HPDE6-E6E7 (cell line): Measurements from ENCODE around the gene GIGYF1.
"Not testable (repeated sequence)": the region's sequence is repeated elsewhere in the genome, so short reads cannot be mapped to it uniquely, and the experiment has no call there.

Experiments used
- DNase-seq: peaks from one replicate; pipeline ENCODE4 v3.0.0; 2011; ENCODE audit warnings: missing footprints; ENCODE audit errors: extremely low spot score

Gene GIGYF1, protein sequence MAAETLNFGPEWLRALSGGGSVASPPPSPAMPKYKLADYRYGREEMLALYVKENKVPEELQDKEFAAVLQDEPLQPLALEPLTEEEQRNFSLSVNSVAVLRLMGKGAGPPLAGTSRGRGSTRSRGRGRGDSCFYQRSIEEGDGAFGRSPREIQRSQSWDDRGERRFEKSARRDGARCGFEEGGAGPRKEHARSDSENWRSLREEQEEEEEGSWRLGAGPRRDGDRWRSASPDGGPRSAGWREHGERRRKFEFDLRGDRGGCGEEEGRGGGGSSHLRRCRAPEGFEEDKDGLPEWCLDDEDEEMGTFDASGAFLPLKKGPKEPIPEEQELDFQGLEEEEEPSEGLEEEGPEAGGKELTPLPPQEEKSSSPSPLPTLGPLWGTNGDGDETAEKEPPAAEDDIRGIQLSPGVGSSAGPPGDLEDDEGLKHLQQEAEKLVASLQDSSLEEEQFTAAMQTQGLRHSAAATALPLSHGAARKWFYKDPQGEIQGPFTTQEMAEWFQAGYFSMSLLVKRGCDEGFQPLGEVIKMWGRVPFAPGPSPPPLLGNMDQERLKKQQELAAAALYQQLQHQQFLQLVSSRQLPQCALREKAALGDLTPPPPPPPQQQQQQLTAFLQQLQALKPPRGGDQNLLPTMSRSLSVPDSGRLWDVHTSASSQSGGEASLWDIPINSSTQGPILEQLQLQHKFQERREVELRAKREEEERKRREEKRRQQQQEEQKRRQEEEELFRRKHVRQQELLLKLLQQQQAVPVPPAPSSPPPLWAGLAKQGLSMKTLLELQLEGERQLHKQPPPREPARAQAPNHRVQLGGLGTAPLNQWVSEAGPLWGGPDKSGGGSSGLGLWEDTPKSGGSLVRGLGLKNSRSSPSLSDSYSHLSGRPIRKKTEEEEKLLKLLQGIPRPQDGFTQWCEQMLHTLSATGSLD (N-terminal part only)

DNA sequence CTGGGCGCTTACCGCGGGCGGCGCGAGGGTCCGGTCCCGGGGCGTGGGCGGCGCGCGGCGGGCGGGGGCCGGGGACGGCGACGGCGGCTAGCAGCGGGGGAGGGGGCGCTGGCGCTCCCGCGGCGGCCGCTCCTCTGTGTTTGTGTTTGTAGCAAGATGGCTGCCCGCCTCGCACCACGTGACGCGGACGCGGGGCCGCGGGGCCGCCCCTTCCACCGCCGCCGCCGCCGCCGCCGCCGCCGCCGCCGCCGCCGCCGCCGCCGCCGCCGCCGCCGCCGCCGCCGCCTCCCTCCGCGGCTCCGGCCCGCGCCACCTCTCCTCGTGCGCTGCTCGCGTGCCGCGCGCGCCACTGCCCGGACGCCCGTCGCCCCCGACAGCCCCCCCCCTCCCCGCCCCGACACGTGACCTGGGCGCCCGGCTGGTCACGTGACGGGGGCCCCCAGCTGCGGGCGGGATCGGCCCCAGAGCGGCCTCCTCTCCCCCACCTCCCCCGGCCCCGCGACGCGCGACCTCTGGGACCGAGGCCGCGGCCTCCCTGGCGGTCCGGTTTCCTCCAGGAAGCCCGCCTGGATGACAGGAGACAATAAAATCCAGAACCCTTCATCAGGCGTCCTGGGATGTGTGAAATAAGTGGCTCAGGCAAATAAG lies at the start of gene GIGYF1:
GIGYF1 (minus strand) TSS at position 153 of the 648 bp plus-strand sequence. CDS start 6,012 bp downstream, outside the sequence.
- DNase-seq = no peak

DNA sequence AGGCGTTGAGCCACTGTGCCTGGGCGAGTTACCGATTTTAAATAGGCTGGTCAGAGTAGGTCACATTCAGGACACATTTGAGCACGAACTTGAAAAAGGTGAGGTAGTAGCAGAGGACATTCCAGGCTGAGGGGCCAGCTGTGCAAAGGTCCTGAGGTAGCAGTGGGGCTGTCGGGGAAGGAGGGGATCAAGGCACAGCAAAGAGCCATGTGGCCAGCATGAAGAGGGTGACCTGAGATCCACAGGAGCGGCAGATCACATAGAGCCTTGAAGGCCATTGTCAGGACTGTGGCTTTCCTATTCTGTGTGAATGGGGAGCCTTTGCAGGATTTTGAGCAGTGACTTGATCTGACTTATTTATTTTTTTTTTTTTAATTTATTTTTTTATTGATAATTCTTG lies 45.9 kb upstream of the GIGYF1 start:
- no peak for DNase-seq

DNA sequence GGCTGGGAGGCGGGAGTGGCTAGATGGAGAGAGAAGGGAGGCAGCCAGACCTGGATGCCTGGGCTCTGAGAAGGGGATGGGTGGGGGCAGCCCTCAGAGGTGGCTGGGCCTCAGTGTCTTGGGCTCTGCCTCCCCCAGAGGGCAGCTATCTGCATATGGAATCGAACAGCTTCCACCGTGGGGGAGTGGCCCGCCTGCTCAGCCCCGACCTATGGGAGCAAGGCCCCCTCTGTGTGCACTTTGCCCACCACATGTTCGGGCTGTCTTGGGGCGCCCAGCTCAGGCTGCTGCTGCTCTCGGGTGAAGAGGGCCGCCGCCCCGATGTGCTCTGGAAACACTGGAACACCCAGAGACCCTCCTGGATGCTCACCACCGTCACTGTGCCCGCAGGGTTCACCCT lies 42.6 kb upstream of the GIGYF1 start:
- DNase-seq = no peak

DNA sequence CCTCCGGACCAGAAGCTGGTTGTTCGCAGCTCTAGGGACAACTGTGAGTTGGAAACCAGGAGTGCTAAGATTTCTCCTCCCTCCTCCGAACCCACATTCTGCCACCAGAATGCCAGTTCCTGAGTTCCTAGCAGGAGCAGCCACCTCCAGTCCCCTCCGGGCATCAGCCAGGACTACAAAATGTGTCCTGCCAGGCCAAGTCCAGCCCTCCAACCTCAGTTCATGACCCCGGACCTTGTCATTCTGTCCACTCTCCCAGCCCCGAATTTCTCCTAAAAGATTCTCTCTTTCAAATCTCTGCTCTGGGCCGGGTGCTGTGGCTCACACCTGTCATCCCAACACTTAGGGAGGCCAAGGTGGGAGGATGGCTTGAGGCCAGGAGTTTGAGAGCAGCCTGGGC lies 41.7 kb upstream of the GIGYF1 start:
- DNase-seq = no peak

DNA sequence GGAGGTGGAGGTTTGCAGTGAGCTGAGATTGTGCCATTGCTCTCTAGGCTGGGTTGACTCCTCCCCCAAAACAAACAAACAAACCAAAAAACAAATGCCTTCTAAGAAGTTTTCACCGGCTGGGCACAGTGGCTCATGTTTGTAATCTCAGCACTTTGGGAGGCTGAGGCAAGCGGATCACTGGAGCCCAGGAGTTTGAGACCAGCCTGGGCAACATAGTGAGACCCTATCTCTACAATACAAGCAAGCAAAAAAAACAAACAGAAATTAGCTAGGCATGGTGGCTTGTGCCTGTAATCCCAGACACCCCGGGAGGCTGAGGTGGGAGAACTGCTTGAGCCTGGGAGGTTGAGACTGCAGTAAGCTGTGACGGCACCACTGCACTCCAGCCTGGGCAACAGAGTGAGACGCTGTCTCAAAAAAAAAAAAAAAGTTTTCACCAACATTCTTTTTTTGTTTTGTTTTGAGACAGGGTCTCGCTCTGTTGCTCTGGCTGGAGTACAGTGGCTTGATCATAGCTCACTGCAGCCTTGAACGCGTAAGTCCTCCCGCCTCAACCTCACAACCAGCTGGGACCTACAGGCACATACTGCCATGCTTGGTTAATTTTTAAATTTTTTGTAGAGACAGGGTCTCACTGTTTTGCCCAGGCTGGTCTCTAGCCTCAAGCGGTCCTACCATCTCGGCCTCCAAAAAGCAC lies 38.0 kb upstream of the GIGYF1 start:
- no peak for DNase-seq

DNA sequence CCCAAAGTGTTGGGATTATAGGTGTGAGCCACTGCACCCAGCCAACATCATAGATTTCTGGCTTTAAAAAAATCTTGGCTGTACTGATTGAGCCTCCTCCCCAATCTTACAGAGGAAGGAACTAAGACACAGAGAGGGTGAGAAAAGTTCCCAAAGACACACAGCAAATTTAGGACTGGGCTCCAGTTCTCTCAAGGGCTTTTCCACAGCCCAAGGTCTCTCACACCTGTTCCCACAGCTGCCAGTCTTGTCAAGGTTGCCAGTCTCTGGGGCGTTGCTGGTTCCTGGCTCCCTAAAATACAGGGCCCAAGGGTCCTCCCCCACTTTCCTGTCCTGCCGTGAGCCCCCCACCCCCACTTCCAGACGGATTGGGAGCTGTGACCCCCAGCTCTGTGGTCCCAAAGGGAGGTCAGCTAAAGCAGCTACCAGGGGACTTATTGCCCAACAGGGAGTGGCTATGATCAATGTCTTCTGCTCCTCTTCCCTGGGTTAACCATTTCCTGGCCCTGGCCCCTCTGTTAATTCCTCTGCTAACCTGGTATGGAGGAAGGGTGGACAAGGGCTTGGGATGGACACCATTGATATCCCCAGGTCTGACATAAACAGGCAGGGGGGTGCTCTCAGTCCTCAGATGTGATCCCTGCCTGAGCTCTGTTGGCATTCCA lies 36.2 kb upstream of the GIGYF1 start:
- DNase-seq = no peak

DNA sequence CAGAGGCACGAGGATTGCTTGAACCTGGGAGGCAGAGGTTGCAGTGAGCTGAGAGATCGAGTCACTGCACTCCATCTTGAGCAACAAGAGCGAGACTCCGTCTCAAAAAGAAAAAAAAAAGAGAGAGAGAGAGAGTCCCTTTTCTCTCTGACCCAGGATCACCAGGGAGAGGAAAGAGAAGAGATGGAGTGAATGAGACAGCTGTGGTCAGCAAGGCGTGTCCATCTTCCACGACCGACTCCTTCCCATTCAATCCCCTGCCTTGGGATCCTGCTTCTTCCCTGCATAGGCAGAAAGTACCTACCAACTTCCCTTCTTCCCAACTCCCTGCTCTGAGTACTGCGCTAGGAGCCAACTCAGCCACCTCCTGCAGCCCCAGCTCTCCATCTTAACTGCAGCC lies 34.1 kb upstream of the GIGYF1 start:
- DNase-seq = no peak

DNA sequence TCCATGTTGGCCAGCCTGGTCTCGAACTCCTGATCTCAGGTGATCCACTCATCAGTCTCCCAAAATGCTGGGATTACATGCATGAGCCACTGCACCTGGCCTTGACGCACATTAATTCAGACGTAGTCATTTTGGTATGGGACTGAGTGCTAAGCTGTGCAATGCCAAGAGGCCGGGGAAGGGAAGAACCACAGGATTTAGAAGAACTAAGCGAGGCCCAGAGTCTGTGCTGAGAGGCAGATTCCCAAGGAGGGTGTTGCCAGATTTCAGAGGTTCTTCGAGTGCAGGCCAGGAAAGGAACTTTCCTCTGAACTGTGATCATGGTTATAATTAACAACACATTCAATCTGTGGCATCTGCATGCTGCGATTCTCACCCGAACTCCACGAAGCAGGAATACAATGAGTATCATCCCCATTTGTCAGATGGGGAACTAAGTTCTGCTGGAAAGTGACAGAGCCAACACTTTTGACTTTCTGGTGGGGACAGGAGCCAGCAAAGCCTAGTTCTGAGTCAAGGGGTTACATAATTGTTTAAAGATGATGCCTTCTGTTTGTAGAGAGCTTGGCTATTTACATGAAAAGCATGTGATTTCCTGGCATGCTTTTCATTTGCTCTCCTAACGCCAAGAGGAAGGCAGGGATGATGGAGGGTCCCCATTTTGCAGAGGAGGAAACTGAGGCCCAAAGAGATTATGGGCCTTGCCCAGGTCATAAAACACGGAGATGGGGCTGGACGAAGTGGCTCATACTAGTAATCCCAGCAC lies 33.1 kb upstream of the GIGYF1 start:
- DNase-seq = no peak

DNA sequence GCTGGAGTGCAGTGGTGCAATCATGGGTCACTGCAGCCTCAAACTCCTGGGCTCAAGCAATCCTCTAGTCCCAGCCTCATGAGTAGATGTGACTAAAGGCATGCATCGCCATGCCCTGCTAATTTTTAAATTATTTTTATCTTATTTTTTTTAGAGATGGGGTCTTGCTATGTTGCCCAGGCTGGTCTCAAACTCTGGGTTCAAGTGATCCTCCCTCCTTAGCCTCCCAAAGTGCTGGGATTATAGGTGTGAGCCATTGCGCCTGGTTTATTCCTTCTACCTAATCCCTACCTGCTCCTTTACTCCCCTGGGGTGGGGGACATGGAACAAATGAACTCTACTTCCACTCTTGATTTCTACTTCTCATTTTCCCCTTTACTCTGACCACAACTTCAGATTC lies 30.3 kb upstream of the GIGYF1 start:
- not testable (repeated sequence) for DNase-seq

DNA sequence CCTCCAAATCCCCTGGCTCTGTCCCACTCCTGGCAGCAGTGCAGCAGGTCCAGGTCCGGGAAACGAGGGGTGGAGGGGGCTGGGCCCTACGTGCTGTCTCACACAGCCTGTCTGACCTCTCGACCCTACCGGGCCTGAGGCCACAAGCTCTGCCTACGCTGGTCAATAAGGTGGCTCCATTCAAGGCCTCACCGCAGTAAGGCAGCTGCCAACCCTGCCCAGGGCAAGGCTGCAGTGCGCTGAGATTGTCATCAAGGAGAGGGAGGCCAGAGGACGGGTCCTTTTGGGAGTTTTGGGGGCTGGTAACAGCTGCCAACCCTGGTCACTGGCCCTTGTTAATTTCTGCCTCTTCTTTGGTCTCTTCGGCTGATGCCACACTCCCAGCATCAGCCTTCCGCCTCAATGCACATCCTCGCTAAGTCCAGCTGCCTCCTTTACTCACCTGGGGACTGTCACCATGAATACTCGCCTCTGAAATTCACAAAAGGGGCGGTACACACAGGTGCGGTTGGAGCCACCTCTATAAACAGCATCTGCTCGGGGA lies 29.8 kb upstream of the GIGYF1 start:
- no peak for DNase-seq

DNA sequence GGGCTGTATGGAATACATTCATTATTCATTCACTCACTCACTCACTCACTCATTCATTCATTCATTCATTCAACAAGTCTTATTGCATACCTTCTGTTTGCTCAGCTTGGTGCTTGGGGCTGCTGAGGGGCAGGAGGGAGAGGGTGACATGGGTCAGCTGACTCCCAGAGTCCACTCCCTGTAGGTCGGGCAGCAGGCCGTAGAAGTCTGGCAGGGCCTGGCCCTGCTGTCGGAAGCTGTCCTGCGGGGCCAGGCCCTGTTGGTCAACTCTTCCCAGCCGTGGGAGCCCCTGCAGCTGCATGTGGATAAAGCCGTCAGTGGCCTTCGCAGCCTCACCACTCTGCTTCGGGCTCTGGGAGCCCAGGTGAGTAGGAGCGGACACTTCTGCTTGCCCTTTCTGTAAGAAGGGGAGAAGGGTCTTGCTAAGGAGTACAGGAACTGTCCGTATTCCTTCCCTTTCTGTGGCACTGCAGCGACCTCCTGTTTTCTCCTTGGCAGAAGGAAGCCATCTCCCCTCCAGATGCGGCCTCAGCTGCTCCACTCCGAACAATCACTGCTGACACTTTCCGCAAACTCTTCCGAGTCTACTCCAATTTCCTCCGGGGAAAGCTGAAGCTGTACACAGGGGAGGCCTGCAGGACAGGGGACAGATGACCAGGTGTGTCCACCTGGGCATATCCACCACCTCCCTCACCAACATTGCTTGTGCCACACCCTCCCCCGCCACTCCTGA lies 28.6 kb upstream of the GIGYF1 start:
- no peak for DNase-seq

DNA sequence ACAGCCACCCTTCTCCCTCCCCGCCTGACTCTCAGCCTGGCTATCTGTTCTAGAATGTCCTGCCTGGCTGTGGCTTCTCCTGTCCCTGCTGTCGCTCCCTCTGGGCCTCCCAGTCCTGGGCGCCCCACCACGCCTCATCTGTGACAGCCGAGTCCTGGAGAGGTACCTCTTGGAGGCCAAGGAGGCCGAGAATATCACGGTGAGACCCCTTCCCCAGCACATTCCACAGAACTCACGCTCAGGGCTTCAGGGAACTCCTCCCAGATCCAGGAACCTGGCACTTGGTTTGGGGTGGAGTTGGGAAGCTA lies 27.4 kb upstream of the GIGYF1 start:
- DNase-seq = no peak

DNA sequence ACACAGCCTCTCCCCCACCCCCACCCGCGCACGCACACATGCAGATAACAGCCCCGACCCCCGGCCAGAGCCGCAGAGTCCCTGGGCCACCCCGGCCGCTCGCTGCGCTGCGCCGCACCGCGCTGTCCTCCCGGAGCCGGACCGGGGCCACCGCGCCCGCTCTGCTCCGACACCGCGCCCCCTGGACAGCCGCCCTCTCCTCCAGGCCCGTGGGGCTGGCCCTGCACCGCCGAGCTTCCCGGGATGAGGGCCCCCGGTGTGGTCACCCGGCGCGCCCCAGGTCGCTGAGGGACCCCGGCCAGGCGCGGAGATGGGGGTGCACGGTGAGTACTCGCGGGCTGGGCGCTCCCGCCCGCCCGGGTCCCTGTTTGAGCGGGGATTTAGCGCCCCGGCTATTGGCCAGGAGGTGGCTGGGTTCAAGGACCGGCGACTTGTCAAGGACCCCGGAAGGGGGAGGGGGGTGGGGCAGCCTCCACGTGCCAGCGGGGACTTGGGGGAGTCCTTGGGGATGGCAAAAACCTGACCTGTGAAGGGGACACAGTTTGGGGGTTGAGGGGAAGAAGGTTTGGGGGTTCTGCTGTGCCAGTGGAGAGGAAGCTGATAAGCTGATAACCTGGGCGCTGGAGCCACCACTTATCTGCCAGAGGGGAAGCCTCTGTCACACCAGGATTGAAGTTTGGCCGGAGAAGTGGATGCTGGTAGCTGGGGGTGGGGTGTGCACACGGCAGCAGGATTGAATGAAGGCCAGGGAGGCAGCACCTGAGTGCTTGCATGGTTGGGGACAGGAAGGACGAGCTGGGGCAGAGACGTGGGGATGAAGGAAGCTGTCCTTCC lies 26.8 kb upstream of the GIGYF1 start:
- no peak for DNase-seq

DNA sequence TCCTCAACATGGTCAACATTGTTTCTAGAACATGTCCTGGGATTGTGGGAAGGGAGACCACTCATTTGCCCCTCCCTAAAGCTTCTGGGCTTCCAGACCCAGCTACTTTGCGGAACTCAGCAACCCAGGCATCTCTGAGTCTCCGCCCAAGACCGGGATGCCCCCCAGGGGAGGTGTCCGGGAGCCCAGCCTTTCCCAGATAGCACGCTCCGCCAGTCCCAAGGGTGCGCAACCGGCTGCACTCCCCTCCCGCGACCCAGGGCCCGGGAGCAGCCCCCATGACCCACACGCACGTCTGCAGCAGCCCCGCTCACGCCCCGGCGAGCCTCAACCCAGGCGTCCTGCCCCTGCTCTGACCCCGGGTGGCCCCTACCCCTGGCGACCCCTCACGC lies 26.2 kb upstream of the GIGYF1 start, which contains the start of gene EPO:
EPO (plus strand) TSS at position 190 of the 392 bp plus-strand sequence. CDS start 513 bp downstream, outside the sequence.
- DNase-seq = no peak

DNA sequence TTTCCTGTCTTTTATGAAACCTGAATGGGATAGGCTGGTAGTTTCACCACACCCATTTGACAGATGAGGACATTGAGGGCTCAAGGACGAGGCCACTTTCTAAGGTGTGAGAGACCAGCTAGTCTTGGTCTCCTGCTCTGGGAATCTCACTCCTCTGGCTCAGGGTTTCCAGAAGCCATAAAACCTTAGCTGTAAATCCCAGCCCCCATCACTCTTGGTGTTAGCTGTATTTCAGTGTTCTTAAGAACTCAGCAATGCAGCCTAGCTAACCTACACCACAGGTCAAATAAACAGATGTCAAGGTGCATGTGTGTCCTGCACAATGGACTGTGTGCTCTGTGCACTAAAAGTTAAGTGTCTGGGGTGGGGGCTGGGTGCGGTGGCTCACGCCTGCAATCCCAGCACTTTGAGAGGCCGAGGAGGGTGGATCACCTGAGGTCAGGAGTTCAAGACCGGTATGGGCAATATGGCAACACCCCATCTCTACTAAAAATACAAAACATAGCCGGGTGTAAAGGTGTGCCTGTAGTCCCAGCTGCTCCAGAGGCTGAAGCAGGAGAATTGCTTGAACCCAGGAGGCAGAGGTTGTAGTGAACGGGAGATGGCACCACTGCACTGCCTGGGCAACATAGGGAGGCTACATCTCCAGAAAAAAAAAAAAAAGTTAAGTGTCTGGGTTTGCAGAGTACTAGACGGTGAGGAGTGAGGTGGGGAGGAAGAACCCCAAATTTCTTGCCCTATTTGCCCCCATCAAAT lies 25.7 kb upstream of the GIGYF1 start:
- no peak for DNase-seq

DNA sequence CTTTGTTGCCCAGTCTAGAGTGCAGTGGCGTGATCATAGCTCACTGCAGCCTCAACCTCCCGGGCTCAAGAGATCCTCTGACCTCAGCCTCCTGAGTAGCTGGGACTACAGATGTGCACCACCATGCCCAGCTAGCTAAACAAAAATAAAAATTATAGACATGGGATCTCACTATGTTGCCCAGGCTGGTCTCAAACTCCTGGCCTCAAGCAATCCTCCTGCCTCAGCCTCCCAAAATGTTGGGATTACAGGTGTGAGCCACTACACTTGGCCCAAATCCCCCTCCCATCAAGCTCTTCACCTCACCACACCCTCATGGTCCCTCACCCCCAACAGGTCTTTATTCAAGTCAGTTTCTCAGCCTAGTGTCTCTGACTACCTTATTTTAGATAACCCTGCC lies 23.0 kb upstream of the GIGYF1 start:
- DNase-seq = not testable (repeated sequence)

DNA sequence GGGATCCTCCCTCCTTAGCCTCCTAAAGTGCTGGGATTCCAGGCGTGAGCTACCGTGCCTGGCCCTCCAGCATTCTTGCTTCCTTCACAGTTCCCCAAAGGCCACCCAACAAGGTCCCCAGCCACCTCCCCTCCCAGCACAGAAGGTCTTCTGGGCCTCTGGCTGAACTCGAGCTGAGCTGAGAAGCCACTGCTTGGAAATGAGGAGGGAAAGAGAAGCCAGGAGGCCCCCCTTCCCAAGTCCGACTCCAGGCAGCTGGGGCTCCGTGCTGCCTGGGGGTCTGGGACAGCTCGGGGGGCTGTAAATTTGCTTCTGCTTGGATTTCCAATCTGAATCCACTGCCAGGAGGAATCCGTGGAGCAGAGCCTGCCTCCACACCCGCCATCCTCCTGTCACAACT lies 20.7 kb upstream of the GIGYF1 start:
- DNase-seq = no peak

DNA sequence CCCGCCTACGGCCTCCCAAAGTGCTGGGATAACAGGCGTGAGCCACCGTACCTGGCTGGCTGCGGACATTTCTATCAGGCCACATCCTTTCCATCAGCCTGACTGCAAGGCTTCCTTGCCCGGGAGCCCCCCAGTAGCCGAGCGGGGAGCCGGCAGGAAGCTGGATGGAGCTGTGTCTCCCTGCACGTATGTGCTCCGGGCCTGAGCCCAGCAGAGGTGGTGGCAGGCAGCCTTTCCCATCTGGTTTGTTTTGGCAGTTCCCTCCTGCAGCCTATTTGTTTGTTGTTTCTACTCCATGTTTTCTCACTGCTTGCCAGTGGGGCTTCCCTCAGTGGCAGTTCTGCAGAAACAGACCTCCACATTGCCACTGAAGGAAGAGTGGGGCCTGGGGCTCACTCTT lies 17.3 kb upstream of the GIGYF1 start:
- no peak for DNase-seq
